Stimulated activated CD4-positive, alpha-beta T cell treated with anti-CD3 and anti-CD28 coated beads, TNF-alpha, amount 100 ng/mL, for 4 hours (primary cell): Measurements from ENCODE around the gene GPR68.
A peak's percentile ranks its signal among the peaks of the same experiment; 100 is the strongest.

Source experiments
- DNase-seq, 3 experiments: peaks; one replicate each; pipeline ENCODE4 v3.0.0-alpha.2; 2020; ENCODE audit warnings: low read depth in 3 of 3

Gene GPR68, protein sequence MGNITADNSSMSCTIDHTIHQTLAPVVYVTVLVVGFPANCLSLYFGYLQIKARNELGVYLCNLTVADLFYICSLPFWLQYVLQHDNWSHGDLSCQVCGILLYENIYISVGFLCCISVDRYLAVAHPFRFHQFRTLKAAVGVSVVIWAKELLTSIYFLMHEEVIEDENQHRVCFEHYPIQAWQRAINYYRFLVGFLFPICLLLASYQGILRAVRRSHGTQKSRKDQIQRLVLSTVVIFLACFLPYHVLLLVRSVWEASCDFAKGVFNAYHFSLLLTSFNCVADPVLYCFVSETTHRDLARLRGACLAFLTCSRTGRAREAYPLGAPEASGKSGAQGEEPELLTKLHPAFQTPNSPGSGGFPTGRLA

GRCh38 chr14:91244501-91244901 lies at the start of gene GPR68:
TSS of gene GPR68 (minus strand) at chr14:91244704. CDS start at chr14:91235050, 9,654 bp downstream.
- DNase-seq: no peak

GRCh38 chr14:91294153-91294552 lies 49.6 kb upstream of the GPR68 start:
- DNase-seq: no peak

- DNase-seq: no peak
These were observed 48.8 kb upstream of the GPR68 start for GRCh38 chr14:91293281-91293680.

GRCh38 chr14:91292491-91292890 lies 48.0 kb upstream of the GPR68 start:
- no peak for DNase-seq

DNA sequence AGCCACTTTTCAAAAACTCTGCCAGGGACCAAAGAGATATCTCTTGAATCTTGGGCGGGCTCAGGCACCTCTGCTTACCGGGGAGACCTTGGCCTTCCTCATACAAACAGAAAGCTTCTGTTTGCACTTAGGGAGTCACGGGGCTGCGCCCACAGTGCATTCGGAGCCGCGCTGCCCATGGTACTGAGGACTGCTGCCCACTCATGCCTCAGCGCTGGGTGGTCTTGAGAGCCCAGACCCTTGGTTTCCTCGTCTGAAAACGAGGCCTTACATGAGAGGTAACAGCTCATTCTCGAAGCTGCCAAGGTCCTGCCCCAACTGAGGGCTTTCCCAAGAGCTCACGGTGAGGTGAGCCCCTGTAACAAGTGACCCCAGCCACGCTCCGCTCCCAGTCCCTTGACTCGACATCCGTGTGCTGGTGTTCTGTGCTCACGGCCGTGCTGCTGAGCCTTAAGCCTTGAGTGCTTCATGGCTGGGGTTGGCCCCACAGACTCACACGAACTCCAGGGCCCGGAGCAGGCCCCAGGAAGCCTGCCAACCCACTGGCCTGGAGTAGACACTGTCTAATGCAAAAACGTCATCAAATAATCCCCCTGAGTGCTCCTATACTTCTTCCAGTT lies 47.4 kb upstream of the GPR68 start:
- DNase-seq: no peak

DNA sequence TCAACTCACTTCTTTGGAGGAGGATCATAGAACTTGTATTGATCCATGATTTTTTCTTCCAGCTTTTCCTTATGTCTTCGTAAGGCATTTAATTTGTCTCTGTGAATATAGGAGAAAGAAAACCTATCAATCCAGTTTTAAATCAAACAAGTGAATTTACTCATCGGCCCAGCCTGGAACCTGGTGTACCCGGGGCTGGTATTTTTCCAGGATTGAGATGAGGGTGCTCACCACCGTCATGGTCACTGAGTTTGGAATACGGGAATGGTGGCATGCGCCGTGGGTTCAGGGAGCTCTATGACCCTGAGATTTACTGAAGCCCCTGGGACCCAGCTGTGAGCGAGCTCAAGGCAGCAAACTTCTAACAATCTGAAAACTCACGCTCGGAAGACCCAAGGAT lies 46.5 kb upstream of the GPR68 start:
- DNase-seq: no peak

GRCh38 chr14:91289464-91289863 lies 45.0 kb upstream of the GPR68 start:
- no peak for DNase-seq

DNA sequence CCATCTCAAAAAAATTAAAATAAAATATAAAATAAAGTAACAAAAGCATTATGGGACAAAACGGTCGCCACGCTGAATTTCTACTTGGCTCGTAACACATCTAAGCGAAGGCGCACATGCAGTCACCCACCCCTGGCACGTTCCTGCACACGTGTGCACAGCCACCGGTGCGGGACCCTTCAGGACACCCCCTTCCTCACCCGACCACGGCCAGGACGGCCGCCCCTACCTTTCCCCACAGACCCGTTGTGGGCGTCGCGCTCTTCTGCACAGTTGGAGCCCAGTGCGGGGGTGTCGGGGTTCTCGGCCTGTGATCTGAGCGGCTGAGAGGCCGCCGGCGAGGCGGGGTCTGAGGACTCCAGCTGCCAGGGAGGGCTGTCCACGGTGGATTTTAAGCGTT lies 44.4 kb upstream of the GPR68 start:
- no peak for DNase-seq

GRCh38 chr14:91286530-91286937 lies 42.0 kb upstream of the GPR68 start:
- peak; percentile 57 to 78 (median 76) for DNase-seq

DNA sequence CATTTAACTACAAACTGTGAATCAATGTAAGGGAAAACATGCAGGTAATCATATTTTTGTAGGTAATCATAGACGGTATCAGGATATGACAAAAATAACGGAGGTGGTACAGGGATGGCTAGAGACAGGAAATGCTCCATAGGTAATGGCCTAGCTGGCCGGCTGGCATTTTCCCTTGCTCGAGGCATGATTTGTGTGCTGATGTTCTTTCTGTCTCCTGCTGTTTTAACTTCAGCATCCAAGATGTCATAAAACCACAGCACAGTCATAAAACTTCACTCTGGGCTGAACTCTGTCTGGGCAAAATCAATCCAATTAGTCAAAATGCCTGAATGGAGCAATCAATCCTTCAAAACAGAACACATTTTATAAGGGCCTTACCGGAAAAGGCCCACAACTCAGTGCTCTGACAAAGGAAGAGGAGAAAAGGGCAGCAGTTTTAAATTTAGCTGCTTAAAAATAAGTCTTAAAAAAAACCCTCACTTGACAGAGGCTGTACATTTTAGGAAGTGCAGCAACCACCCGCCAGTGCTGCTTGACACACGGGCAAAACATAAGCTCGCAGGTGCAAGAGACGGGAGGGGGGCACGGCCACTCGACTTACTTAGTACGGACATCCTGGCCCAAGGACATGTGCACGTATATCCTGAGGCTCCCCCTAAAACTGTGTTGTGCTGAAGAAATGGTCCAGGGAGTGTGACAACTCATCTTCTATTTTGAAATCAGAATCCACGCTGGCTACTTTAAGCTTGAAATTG lies 40.5 kb upstream of the GPR68 start:
- no peak for DNase-seq

DNA sequence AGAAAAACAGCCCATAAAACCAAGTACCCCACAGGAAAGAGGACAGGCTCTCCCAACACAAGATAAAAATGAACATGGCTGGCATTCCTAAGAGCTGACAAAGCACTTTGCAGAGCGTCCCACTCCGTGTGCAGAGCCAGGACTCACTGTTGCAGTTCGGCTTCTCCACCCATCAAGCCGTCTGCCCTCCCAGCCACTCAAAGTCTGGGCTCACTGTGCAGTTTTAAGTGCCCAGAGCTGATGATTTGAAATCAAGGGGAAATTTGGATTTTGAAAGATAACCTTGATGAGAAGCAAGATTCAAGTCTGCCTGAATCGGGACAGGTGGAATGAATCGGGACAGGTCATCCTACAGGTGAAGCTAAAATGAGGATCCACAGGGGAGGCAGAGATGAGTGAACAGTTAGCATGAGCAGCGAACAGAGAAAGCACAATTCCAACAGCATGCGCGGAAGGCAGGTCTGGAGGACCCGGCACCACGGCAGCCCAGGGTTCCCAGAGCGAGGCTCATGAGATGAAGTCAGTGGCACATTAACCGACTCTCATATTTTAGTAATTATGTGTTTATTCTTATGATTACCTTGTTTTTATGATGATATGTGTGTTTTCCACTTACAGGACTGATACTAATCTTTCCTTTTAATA lies 39.8 kb upstream of the GPR68 start:
- no peak for DNase-seq

DNA sequence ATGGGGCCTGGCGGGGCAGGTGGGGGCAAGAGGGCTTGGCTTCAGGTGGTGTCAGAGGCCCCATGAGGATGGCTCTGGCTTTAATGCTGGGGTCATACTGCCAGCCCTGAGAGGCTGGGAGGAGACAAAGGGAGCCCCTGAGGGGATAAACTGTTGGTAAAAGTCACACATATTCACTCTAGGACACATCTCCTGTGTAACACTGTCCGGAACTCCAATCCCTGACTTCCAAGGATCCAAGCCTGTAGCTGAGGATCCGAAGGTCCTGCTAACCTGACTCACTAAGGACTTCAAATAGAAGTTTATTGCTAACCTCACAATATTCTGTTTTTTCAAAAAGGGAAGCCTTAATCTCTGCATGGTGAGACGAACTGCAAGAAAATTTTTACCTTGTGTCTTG lies 39.2 kb upstream of the GPR68 start:
- DNase-seq: no peak

DNA sequence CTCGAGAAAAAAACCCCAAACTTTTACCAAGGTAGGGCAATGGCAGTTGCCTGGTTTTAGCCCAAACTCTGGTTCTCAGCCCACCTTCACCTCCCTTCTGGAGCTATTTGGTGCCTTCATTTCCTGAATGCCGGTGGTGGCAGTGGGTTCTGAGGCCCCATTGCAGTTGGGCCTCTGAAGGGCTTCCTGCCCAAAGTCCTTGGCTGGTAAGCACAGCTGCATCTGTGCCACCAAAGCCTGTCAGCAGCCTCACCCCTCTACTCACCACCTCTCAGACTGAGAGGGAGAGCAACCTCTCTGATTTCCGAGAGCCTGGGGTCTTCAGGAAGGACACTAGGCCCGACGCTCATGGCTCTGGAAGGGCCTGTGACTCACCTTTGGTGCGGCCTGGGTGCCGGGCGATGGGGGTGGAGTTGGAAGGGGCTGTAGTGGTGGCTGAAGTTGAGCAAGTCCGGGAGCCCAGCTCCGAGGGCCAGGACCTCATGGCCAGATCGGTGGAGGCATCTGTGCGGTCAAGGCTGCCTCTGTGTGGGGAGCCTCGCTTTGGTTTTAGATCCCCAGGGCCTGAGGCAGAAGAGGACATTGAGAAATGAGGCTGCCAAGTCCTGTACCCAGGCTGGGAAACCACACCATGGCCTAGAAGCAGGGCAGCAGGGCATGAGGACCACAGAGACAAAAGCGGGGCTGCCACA lies 38.6 kb upstream of the GPR68 start:
- no peak for DNase-seq

DNA sequence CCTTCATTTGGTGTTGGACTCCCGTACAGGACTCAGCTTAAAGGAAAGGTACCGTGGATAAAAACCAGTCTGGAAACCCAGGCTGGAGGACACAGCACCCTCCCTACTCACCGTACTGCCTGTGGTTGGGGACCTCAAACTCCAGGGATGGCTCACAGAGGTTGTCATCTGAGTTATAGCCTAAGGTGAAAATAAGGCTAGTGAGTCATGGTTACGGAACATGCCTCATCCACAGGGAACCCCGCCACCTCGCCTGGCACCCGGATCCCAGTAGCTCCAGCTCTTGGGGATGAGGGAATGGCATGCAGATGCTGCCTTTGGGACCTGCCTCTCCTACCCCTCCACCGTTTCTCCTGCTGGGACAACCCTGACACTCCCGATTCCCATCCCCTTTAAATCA lies 36.8 kb upstream of the GPR68 start:
- DNase-seq: no peak

GRCh38 chr14:91280129-91280528 lies 35.6 kb upstream of the GPR68 start:
- no peak for DNase-seq

- DNase-seq: no peak
These were observed 34.9 kb upstream of the GPR68 start for GRCh38 chr14:91279354-91279753.

- no peak for DNase-seq
These were observed 33.8 kb upstream of the GPR68 start for GRCh38 chr14:91278383-91278715.

DNA sequence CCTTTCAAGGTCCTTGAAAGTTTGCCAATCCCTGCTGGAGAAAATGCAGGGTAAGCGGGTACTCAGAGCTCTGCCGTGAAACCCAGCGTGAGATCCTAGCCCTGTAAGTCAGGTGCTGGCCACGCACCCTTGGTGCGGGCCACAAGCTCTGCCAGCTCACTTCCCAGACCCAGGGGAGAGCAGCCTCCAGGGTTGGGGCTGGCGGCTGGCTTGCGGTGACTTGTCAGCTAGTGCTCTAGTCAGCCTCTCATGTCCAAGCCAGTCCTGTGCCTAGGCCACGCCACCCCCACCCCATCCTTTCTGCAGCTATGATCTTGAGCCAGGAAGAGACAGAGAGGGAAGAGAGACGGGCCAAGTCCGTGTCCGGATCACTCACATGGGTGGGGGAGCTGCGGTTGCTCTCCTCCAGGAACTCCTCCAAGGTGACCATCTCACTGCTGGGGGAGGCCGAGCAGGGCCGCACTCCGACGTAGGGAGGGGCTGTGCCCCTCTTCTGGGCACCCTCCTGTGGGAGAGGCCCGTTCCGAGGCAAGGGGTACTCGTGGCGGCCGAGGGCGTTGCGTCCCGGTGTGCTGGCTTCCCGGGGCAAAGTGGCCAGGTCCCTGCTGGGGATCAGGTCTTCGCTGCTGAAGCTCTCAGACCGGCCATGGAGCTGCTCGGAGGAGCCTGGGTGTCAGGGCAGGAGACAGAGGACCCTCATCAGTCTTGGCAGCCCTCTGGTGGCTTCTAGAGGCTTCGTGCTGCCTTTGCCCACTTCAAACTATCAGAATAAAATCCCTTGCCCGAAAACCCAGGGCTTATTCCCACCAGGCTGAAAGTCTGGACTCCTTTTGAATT lies 33.3 kb upstream of the GPR68 start:
- DNase-seq: no peak

- no peak for DNase-seq
These were observed 30.3 kb upstream of the GPR68 start for GRCh38 chr14:91274796-91275195.

DNA sequence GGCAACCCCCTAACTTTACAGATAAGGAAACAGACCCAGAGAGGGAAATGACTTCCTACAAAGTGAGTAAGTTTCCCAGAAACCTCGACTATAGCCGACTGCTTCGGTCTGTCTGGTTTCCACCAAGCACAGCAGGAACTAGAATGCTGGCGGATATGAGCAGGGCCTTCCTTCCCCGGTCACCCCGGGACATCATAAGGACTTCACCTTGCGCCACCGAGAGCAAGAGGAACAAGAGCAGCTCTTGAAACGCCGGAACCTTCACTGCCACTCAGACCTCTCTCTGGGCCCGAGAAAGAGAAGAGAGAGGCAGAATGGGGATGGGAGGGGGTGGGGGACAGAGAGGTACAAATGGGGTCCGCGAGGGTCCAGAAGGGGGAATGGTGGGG lies 29.4 kb upstream of the GPR68 start:
- DNase-seq: no peak
